Neuronal stem cell (in vitro differentiated cells): Measurements from ENCODE around the gene MIER1.

Source experiments
- DNase-seq: peaks from one replicate; pipeline ENCODE4 v3.0.0-alpha.2; 2013; ENCODE audit warnings: low spot score
- H2AFZ ChIP-seq: one replicate; pipeline ENCODE4 v1.6.1; 2013; ENCODE audit warnings: mild to moderate bottlenecking, low read length, inconsistent platforms
- H2AK5ac ChIP-seq: 2 replicates; pipeline ENCODE4 v1.6.1; 2013; ENCODE audit warnings: low read depth, mild to moderate bottlenecking, inconsistent platforms, low read length, moderate library complexity, mixed read lengths
- H2BK120ac ChIP-seq: 2 replicates; pipeline ENCODE4 v1.6.1; 2013; ENCODE audit warnings: low read depth, mild to moderate bottlenecking, inconsistent platforms, low read length, moderate library complexity, mixed read lengths
- H2BK12ac ChIP-seq: one replicate; pipeline ENCODE4 v1.6.1; 2013; ENCODE audit warnings: low read length, inconsistent platforms
- H2BK15ac ChIP-seq: 2 replicates; pipeline ENCODE4 v1.6.1; 2013; ENCODE audit warnings: mild to moderate bottlenecking, low read length, inconsistent platforms, mixed read lengths
- H2BK5ac ChIP-seq: one replicate; pipeline ENCODE4 v1.6.1; 2013; ENCODE audit warnings: inconsistent platforms, mild to moderate bottlenecking, low read length, moderate library complexity
- H3K14ac ChIP-seq: one replicate; pipeline ENCODE4 v1.6.1; 2013; ENCODE audit warnings: low read length, inconsistent platforms
- H3K18ac ChIP-seq: 2 replicates; pipeline ENCODE4 v1.6.1; 2013; ENCODE audit warnings: low read length, inconsistent platforms
- H3K23ac ChIP-seq: 2 replicates; pipeline ENCODE4 v1.6.1; 2013; ENCODE audit warnings: low read depth, mild to moderate bottlenecking, mixed read lengths, low read length, inconsistent platforms; ENCODE audit not compliant: poor library complexity
- H3K27ac ChIP-seq: replicated peaks from 3 replicates; pipeline ENCODE4 v1.5.1; 2013; ENCODE audit warnings: low read length, inconsistent platforms
- H3K27me3 ChIP-seq, 3 experiments: 2 replicates each; pipeline ENCODE4 v1.6.1; 2013; ENCODE audit warnings: low read length in 3 of 3, mild to moderate bottlenecking in 2 of 3, inconsistent platforms in 1 of 3, low read depth in 1 of 3, mixed read lengths in 1 of 3, moderate library complexity in 1 of 3; ENCODE audit not compliant: control insufficient read depth in 3 of 3, insufficient read depth in 3 of 3
- H3K36me3 ChIP-seq, 2 donors: replicated peaks in 1 of 2; 2 replicates each; pipeline ENCODE4 v1.6.1; 2013; ENCODE audit warnings: low read length in 2 of 2; ENCODE audit not compliant: control insufficient read depth in 2 of 2, insufficient read depth in 2 of 2
- H3K4ac ChIP-seq: 2 replicates; pipeline ENCODE4 v1.6.1; 2013; ENCODE audit warnings: inconsistent platforms, mild to moderate bottlenecking, low read length, moderate library complexity
- H3K4me1 ChIP-seq, 2 donors: 1 replicate in 1 of 2; 2 replicates in 1 of 2; pipeline ENCODE4 v1.6.1; 2013; ENCODE audit warnings: low read length in 2 of 2, low read depth in 1 of 2; ENCODE audit not compliant: control insufficient read depth in 2 of 2, insufficient read depth in 1 of 2
- H3K4me2 ChIP-seq: one replicate; pipeline ENCODE4 v1.6.1; 2013; ENCODE audit warnings: mild to moderate bottlenecking, low read length, inconsistent platforms; ENCODE audit not compliant: insufficient read depth, poor library complexity, severe bottlenecking
- H3K4me3 ChIP-seq, 2 donors: 2 replicates each; pipeline ENCODE4 v1.5.1; 2013; ENCODE audit warnings: low read length in 2 of 2, mild to moderate bottlenecking in 2 of 2, inconsistent platforms in 1 of 2, moderate library complexity in 1 of 2
- H3K79me1 ChIP-seq: one replicate; pipeline ENCODE4 v1.6.1; 2013; ENCODE audit warnings: low read depth, mild to moderate bottlenecking, inconsistent platforms, low read length, moderate library complexity
- H3K9ac ChIP-seq: one replicate; pipeline ENCODE4 v1.6.1; 2013; ENCODE audit warnings: mild to moderate bottlenecking, low read depth, low read length, inconsistent platforms; ENCODE audit not compliant: poor library complexity
- H3K9me3 ChIP-seq, 2 donors: replicated peaks in 1 of 2; 2 replicates each; pipeline versions ENCODE3 to v1.6.1; 2013; ENCODE audit warnings: low read length in 2 of 2, mild to moderate bottlenecking in 2 of 2, inconsistent platforms in 1 of 2, low read depth in 1 of 2, mixed read lengths in 1 of 2, moderate library complexity in 1 of 2; ENCODE audit not compliant: control insufficient read depth in 2 of 2, insufficient read depth in 1 of 2
- H4K8ac ChIP-seq: one replicate; pipeline ENCODE4 v1.6.1; 2013; ENCODE audit warnings: low read depth, mild to moderate bottlenecking, inconsistent platforms, low read length, moderate library complexity
- H4K91ac ChIP-seq: one replicate; pipeline ENCODE4 v1.6.1; 2013; ENCODE audit warnings: low read length, low read depth, mild to moderate bottlenecking, inconsistent platforms; ENCODE audit not compliant: poor library complexity
- WGBS, 2 donors: extraction: QIAGEN DNeasy Blood & Tissue Kit; methylation state at CpG; one replicate each; pipeline ENCODE4 v1.1.7; 2013; ENCODE audit warnings: missing lambda C conversion rate in 2 of 2, mixed read lengths in 1 of 2; ENCODE audit not compliant: insufficient read length in 2 of 2, insufficient replicate concordance in 1 of 2; ENCODE audit errors: extremely low coverage in 2 of 2; 5-methylcytosine and 5-hydroxymethylcytosine counted together

MIER1 gene

DNA sequence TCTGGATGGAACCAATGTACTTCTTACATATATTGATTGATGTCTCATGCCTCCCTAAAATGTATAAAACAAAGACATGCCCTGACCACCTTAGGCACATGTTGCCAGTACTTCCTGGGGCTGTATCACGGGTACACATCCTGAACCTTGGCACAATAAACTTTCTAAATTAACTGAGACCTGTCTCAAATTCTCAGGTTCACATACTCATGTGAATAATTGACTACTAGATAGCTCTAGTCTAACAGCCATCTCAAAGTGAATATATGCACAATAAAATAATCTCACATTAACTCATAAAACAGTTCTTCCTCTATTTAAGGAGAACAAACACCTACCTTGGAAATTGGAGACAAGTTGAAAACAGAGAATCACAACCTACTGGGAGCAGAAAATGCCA, 5.7 kb upstream of the MIER1 start:
- no peak overlapping the region for H2BK120ac ChIP-seq
- H3K79me1 ChIP-seq = no peaks in the 10 kb centered on the region
- H3K14ac ChIP-seq = no peak overlapping the region
- H4K8ac ChIP-seq = no peak overlapping the region
- no peak overlapping the region for H4K91ac ChIP-seq
- H3K27me3 ChIP-seq = no peaks in the 10 kb centered on the region
- no peak overlapping the region for H2BK12ac ChIP-seq
- DNase-seq = no peak
- peaks cover 4 to 21% of the 10 kb centered on the region in 2 donors for H3K36me3 ChIP-seq
- no peak overlapping the region for H3K23ac ChIP-seq
- H3K9me3 ChIP-seq = peaks cover 3 to 5% of the 10 kb centered on the region in 2 donors
- peaks cover 3 to 9% of the 10 kb centered on the region in 2 donors for H3K4me1 ChIP-seq
- no peak overlapping the region for H3K9ac ChIP-seq
- H3K4ac ChIP-seq = no peak overlapping the region
- H3K4me3 ChIP-seq = no peak overlapping the region
- no peak overlapping the region for H2AFZ ChIP-seq
- H2BK5ac ChIP-seq = no peak overlapping the region
- H3K4me2 ChIP-seq = no peak overlapping the region
- WGBS, 2 donors = no CpG with 5 or more reads among the region's 1 CpG
- H3K27ac ChIP-seq = no peak overlapping the region
- no peak overlapping the region for H3K18ac ChIP-seq
- no peak overlapping the region for H2AK5ac ChIP-seq
- no peak overlapping the region for H2BK15ac ChIP-seq

DNA sequence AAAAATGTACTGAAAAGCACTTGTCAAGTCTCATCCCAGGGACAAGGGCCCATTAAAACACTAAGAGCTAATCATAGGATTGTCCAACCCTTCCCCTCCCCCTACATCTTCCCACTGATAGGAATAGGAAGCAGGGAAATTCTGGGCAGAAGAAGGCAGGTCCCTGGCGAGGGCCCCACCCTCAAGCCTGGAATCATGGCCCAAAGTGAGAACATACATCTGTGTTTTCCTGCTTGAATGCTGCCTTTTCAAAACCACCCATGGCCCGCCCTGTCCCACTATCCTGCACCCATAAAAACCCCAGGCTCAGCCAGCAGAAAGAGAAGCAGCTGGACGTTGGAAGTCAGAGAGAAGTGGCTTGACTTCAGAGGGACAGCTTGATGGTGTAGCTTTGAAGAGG, 5.0 kb upstream of the MIER1 start:
- Histone ChIP-seq H3K27me3 (no peaks in the 10 kb centered on the region), H3K9ac (no peak overlapping the region), H3K4me2 (no peak overlapping the region), H3K79me1 (no peaks in the 10 kb centered on the region), H4K8ac (no peak overlapping the region), H2BK5ac (no peak overlapping the region), H4K91ac (no peak overlapping the region), H2BK15ac (no peak overlapping the region), H3K18ac (no peak overlapping the region), H3K36me3 (peaks cover 4 to 21% of the 10 kb centered on the region in 2 donors), H3K27ac (no peak overlapping the region), H3K4ac (no peak overlapping the region), H2AK5ac (no peak overlapping the region), H3K23ac (no peak overlapping the region), H2AFZ (no peak overlapping the region), H3K4me3 (no peak overlapping the region), H3K4me1 (peaks cover 3 to 9% of the 10 kb centered on the region in 2 donors), H3K14ac (no peak overlapping the region), H3K9me3 (peaks cover 3 to 5% of the 10 kb centered on the region in 2 donors), H2BK12ac (no peak overlapping the region), H2BK120ac (no peak overlapping the region)
- no CpG with 5 or more reads among the region's 3 CpGs for WGBS, 2 donors
- DNase-seq = no peak

DNA sequence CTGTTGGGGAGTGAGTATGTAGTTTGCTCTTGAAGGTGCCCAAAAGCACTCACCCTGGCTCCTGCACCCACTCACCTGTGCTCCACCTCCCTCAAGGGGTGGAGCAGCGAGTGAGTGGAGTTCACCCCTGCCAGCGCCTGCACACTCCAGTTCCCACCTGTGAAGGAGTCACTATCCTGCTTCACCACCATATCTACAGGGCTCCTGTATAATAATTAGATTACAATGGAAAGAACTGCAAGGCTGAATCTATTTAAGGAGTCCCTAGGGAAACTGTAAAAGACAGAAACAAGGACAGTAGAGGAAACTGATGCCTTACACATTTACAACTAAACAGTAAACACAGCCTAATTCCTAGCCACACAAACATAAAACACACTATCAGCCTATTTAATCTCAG, 4.2 kb upstream of the MIER1 start:
- no peaks in the 10 kb centered on the region for H3K79me1 ChIP-seq
- H3K9me3 ChIP-seq = peaks cover 3 to 5% of the 10 kb centered on the region in 2 donors
- no peak overlapping the region for H3K27ac ChIP-seq
- no peak overlapping the region for H3K4me2 ChIP-seq
- no peak overlapping the region for H2AK5ac ChIP-seq
- H3K23ac ChIP-seq = no peak overlapping the region
- H2BK120ac ChIP-seq = no peak overlapping the region
- H3K9ac ChIP-seq = no peak overlapping the region
- no peak overlapping the region for H2BK12ac ChIP-seq
- no peak overlapping the region for H4K8ac ChIP-seq
- H3K14ac ChIP-seq = no peak overlapping the region
- H3K36me3 ChIP-seq = peaks cover 4 to 21% of the 10 kb centered on the region in 2 donors
- H4K91ac ChIP-seq = no peak overlapping the region
- DNase-seq = no peak
- no peak overlapping the region for H2BK5ac ChIP-seq
- no peak overlapping the region for H2AFZ ChIP-seq
- H2BK15ac ChIP-seq = no peak overlapping the region
- no peak overlapping the region for H3K18ac ChIP-seq
- H3K4me3 ChIP-seq = no peak overlapping the region
- no peaks in the 10 kb centered on the region for H3K27me3 ChIP-seq
- H3K4ac ChIP-seq = no peak overlapping the region
- peaks cover 3 to 9% of the 10 kb centered on the region in 2 donors for H3K4me1 ChIP-seq
- WGBS, 2 donors = no CpG with 5 or more reads among the region's 2 CpGs

DNA sequence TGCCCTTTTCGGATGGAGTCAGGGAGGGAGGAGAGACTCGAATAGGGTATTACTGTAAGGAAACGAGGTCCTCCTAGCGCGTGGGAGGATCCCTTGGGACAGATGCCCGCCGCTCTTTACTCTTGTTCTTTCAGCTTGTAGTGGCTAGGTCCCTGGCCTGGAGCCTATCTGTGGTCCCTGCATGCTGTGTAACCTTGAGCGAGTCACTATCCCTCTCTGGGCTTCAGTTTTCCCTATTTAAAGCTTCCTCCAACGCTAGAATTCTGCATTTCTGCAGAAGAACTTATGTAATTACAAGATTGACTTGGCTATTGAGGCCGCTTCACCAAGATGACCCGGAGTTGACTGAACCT, 744 bp downstream of the MIER1 start:
- Histone ChIP-seq H2BK5ac (peak overlapping the region; percentile 98), H3K23ac (peak overlapping the region; percentile 91), H3K36me3 (peaks cover 0 to 18% of the 10 kb centered on the region in 2 donors), H2BK12ac (no peak overlapping the region), H3K9ac (peak overlapping the region; percentile 84), H3K4me1 (peaks cover 3 to 18% of the 10 kb centered on the region in 2 donors), H4K8ac (no peak overlapping the region), H2BK120ac (no peak overlapping the region), H3K9me3 (no peaks in the 10 kb centered on the region), H3K4ac (peak overlapping the region; percentile 37), H3K79me1 (no peaks in the 10 kb centered on the region), H3K18ac (peak overlapping the region; percentile 91), H3K4me2 (peak overlapping the region; percentile 75), H4K91ac (no peak overlapping the region), H3K14ac (no peak overlapping the region), H2BK15ac (no peak overlapping the region), H3K27ac (peak overlapping the region; percentile 97), H3K4me3 (peak overlapping the region; percentile 92 to 95), H3K27me3 (no peaks in the 10 kb centered on the region), H2AK5ac (no peak overlapping the region), H2AFZ (peak overlapping the region; percentile 83)
- DNase-seq = no peak
- no CpG with 5 or more reads among the region's 11 CpGs for WGBS, 2 donors
